Measurements from ENCODE around the gene RNF31.
A peak's percentile ranks its signal among the peaks of the same experiment; 100 is the strongest.

Gene RNF31

GRCh38 chr14:24117179-24117578, 30.1 kb upstream of the RNF31 start:
- DNase-seq: no peak

- no peak for DNase-seq
These were observed 27.6 kb upstream of the RNF31 start for GRCh38 chr14:24119691-24120090.

- no peak for DNase-seq
These were observed 26.1 kb upstream of the RNF31 start for GRCh38 chr14:24121210-24121609.

GRCh38 chr14:24122416-24122815, 24.9 kb upstream of the RNF31 start:
- DNase-seq: no peak

- DNase-seq: no peak
These were observed 24.4 kb upstream of the RNF31 start for GRCh38 chr14:24122898-24123297.

- no peak for DNase-seq
These were observed 23.6 kb upstream of the RNF31 start for GRCh38 chr14:24123424-24124417.

GRCh38 chr14:24126939-24127338, 20.4 kb upstream of the RNF31 start:
- DNase-seq: no peak

- no peak for DNase-seq
These were observed 19.6 kb upstream of the RNF31 start for GRCh38 chr14:24127673-24128072.

- no peak for DNase-seq
These were observed 17.8 kb upstream of the RNF31 start for GRCh38 chr14:24129410-24129998.

- DNase-seq: no peak
These were observed 16.9 kb upstream of the RNF31 start, which contains the start of gene FITM1 for GRCh38 chr14:24130380-24130716. Gene FITM1 (plus strand): TSS chr14:24130659. CDS start chr14:24131564, 905 bp downstream.

GRCh38 chr14:24130717-24131548, 16.4 kb upstream of the RNF31 start:
- no peak for DNase-seq

GRCh38 chr14:24131549-24131966, 15.7 kb upstream of the RNF31 start:
- no peak for DNase-seq

GRCh38 chr14:24132061-24132685, 15.1 kb upstream of the RNF31 start:
- DNase-seq: no peak

GRCh38 chr14:24132976-24133375, 14.3 kb upstream of the RNF31 start:
- DNase-seq: no peak

GRCh38 chr14:24133735-24134134, 13.6 kb upstream of the RNF31 start:
- no peak for DNase-seq

GRCh38 chr14:24135584-24135833, 11.8 kb upstream of the RNF31 start:
- no peak for DNase-seq

- peak; percentile 94 for DNase-seq
These were observed 11.2 kb upstream of the RNF31 start, which contains the start of gene PSME1 for GRCh38 chr14:24135834-24136683. Gene PSME1 (plus strand): TSS chr14:24136194. CDS start chr14:24136263, 69 bp downstream.

GRCh38 chr14:24136684-24137528, 10.4 kb upstream of the RNF31 start:
- no peak for DNase-seq

GRCh38 chr14:24137529-24138395, 9.5 kb upstream of the RNF31 start:
- DNase-seq: no peak

Measured in islet precursor cell (in vitro differentiated cells).